Activated naive CD4-positive, alpha-beta T cell (primary cell): ENCODE data around the gene PRKCI.
"Not testable (repeated sequence)": the region's sequence is repeated elsewhere in the genome, so short reads cannot be mapped to it uniquely, and the experiment has no call there.

Experiments used
- DNase-seq, 4 experiments: peaks; one replicate each; lab custom pipeline; 2025; lab: John Stamatoyannopoulos, UW

The PRKCI gene

GRCh38 chr3:170290194-170290593 is 68.0 kb downstream of the PRKCI start:
- no peak for DNase-seq

- no peak for DNase-seq
These were observed 73.4 kb downstream of the PRKCI start for GRCh38 chr3:170295586-170295985.

- DNase-seq, result no peak
These were observed 74.5 kb downstream of the PRKCI start for GRCh38 chr3:170296703-170297102.

GRCh38 chr3:170301405-170301804 is 79.2 kb downstream of the PRKCI start:
- DNase-seq, result no peak

- no peak for DNase-seq
These were observed 79.8 kb downstream of the PRKCI start for GRCh38 chr3:170302008-170302407.

GRCh38 chr3:170306015-170306414 is 83.8 kb downstream of the PRKCI start:
- no peak for DNase-seq

- no peak for DNase-seq
These were observed 85.6 kb downstream of the PRKCI start for GRCh38 chr3:170307671-170308405.

GRCh38 chr3:170309046-170309445 is 86.8 kb downstream of the PRKCI start:
- DNase-seq, result no peak

GRCh38 chr3:170317954-170318353 is 95.7 kb downstream of the PRKCI start:
- no peak for DNase-seq

- DNase-seq, result no peak
These were observed 98.4 kb downstream of the PRKCI start for GRCh38 chr3:170320461-170321121.

GRCh38 chr3:170321321-170322034 is 99.3 kb downstream of the PRKCI start:
- DNase-seq, result no peak

GRCh38 chr3:170322566-170323269 is 100.5 kb downstream of the PRKCI start:
- no peak for DNase-seq

GRCh38 chr3:170323331-170323730 is 101.1 kb downstream of the PRKCI start:
- no peak for DNase-seq

- no peak for DNase-seq
These were observed 102.7 kb downstream of the PRKCI start for GRCh38 chr3:170324962-170325361.

GRCh38 chr3:170327040-170327808 is 105.0 kb downstream of the PRKCI start:
- no peak for DNase-seq

GRCh38 chr3:170327868-170328548 is 105.8 kb downstream of the PRKCI start:
- not testable (repeated sequence) for DNase-seq

GRCh38 chr3:170330366-170330765 is 108.1 kb downstream of the PRKCI start:
- DNase-seq, result no peak

- DNase-seq, result no peak
These were observed 108.9 kb downstream of the PRKCI start for GRCh38 chr3:170331143-170331542.

- no peak for DNase-seq
These were observed 115.2 kb downstream of the PRKCI start for GRCh38 chr3:170337420-170337819.

- DNase-seq, result no peak
These were observed 116.6 kb downstream of the PRKCI start for GRCh38 chr3:170338690-170339340.
